ENCODE results near the gene CERK. TPM values are rescaled to one million over a fixed set of nuclear protein-coding genes. Genes with fewer than 3 reads are reported as not detected.

CERK gene
- total and polyA plus RNA-seq, 8 donors: 25.0 to 44.0 (median 40.4) TPM

DNA sequence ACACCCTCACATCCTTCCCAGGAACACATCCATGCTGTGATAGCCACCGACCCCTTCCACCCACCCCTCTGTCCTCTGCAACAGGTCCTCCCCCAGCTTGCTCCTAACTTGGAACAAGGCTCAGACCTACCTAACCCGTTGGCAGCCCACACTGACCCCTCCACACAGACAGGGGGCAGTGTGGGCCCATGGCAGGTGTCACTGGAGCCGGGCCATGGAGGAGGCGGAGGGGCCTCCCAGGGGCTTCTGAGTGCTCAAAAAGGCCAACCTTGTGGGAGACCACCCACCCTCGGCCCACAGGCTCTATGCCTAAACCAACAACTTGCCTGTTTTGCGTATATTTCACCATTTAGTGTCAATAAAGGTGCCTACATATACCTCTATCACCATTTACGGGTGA, 57.0 kb downstream of the CERK start:
- no peaks in the 10 kb centered on the region for H3K9me3 ChIP-seq
- peaks cover 0 to 44% of the 10 kb centered on the region in 2 donors for H3K36me3 ChIP-seq
- DNase-seq (no peak), ATAC-seq (no peak)
- H3K27me3 ChIP-seq: no peaks in the 10 kb centered on the region
- intact Hi-C loops (cut with DNase I): no loop called here
- H3K27ac ChIP-seq: no peak overlapping the region
- TF ChIP-seq, protein P1, sequence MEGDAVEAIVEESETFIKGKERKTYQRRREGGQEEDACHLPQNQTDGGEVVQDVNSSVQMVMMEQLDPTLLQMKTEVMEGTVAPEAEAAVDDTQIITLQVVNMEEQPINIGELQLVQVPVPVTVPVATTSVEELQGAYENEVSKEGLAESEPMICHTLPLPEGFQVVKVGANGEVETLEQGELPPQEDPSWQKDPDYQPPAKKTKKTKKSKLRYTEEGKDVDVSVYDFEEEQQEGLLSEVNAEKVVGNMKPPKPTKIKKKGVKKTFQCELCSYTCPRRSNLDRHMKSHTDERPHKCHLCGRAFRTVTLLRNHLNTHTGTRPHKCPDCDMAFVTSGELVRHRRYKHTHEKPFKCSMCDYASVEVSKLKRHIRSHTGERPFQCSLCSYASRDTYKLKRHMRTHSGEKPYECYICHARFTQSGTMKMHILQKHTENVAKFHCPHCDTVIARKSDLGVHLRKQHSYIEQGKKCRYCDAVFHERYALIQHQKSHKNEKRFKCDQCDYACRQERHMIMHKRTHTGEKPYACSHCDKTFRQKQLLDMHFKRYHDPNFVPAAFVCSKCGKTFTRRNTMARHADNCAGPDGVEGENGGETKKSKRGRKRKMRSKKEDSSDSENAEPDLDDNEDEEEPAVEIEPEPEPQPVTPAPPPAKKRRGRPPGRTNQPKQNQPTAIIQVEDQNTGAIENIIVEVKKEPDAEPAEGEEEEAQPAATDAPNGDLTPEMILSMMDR (IDR thresholded peaks at IDR 0.05): peak in 1 of 2 donors; percentile 38
- H3K4me3 ChIP-seq: no peak overlapping the region
- peaks cover 0 to 30% of the 10 kb centered on the region in 2 donors for H3K4me1 ChIP-seq

DNA sequence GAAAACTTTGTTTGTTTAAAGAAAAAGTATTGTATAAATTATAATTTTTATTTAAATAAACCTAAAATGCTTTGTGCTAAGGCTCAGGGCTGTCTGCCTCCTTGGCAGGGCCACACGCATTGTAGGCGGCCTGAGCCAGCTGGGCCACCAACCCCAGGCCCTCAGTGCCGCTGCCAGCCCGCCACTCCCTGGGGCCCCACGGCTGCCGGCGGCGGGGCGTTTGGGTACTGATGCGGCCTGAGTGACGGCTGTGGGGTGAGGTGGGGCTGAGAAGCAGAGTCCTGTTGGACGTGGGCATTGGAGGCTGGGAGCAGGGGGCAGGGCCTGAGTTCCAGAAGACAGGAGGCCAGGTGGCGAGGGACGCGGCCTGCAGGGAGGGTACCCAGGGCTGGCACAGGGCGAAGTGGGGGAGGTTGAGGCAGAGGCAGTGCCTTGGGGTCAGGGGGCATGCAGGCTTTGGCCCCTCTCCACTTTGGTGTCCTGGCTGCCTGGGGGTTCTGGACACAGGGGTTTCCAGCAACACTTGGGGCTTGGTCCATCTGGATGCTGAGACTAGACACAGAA, 58.3 kb downstream of the CERK start:
- H3K27me3 ChIP-seq: no peaks in the 10 kb centered on the region
- H3K36me3 ChIP-seq: peaks cover 0 to 44% of the 10 kb centered on the region in 2 donors
- DNase-seq (no peak), ATAC-seq (no peak)
- TF ChIP-seq, protein P1 (IDR thresholded peaks at IDR 0.05): no peak
- peaks cover 0 to 18% of the 10 kb centered on the region in 2 donors for H3K4me1 ChIP-seq
- H3K4me3 ChIP-seq: no peak overlapping the region
- H3K27ac ChIP-seq: peak overlapping the region in 1 of 2 donors; percentile 20
- intact Hi-C loops (cut with DNase I): no loop called here
- H3K9me3 ChIP-seq: no peaks in the 10 kb centered on the region

DNA sequence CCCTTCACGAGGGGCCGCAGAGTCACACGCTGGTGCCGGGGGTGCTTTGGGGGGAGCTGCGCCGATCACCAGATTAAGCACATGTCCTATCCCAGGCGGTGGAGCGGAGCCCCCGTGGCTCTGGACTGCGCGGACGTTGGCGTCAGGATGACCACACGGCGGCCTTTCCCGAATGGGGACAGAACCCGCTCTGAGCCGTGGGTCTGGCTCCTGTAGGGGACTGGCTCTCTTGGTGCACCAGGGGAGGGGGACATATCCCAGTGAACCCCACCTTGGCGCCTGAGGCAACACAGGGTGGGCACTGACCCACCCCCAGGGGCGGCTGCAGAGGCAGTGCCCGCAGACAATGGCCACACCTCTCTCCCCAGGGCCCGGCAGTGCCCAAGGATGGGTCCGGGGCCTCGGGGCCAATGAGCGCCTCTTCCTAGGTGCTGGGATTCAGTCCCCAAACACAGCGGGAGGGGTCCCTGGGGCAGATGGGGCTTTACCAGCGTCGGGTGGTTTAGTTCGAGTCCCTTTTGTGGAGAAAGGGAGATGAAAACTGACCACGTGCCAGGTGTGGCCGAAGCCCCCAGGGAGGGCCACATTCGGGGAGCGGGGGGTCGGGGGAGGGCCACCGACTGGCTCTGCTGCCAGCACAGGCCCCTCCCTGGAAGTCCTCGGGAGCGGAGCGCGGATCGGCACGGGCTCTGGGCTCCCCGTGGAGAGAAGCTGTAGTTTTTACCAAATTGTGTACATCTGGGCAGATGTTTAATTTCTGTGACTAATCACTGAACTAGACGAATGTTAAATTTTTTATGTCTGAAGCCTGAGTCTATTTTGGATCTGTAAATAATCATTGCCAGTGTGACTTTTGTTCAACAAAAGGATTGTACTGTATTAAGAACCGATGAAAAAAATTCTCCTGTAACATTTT, 59.0 kb downstream of the CERK start:
- H3K4me1 ChIP-seq: peaks cover 0 to 15% of the 10 kb centered on the region in 2 donors
- H3K9me3 ChIP-seq: no peaks in the 10 kb centered on the region
- ATAC-seq: no peak
- intact Hi-C loops (cut with DNase I): no loop called here
- TF ChIP-seq, protein P1 (IDR thresholded peaks at IDR 0.05): no peak
- no peak for DNase-seq
- H3K36me3 ChIP-seq: peaks cover 0 to 50% of the 10 kb centered on the region in 2 donors
- no peaks in the 10 kb centered on the region for H3K27me3 ChIP-seq
- peak overlapping the region in 1 of 2 donors; percentile 20 for H3K27ac ChIP-seq
- no peak overlapping the region for H3K4me3 ChIP-seq

DNA sequence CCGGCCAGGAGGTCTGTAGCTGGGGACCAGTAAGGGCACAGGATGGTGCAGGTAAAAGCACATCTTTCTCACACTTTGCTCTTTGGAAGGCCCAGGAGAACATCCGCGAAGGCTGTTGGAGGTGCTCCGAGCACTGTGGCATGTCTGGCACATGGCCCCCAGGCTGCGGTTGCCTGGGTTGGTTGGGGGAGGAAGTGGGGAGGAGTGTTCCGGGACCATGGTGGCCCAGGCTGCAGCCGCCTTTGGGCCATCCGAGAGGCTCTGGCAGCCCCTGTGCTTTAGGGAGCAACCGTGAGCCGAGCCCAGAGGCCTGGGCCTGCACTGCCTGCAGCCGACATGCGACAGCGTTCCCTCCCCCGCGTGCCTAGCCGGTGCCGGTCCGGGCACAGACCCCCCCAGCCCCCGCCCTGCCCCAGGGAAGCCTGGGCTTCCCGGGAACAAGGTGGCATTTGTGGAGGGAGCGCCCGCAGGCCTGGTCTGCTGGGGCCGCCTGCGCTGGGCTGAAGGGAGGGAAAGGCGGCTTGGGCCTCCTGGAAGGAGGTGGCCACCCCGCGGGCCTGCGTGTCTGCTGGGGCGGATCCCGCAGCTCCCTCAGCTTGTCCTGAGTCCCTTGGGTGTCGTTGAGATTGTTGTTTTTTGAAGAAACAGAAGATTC, 59.9 kb downstream of the CERK start:
- H3K27ac ChIP-seq: no peak overlapping the region
- no peak overlapping the region for H3K4me3 ChIP-seq
- TF ChIP-seq, protein P1 (IDR thresholded peaks at IDR 0.05): no peak
- H3K36me3 ChIP-seq: peaks cover 0 to 55% of the 10 kb centered on the region in 2 donors
- ATAC-seq (no peak), DNase-seq (no peak)
- no peaks in the 10 kb centered on the region for H3K9me3 ChIP-seq
- intact Hi-C loops (cut with DNase I): no loop called here
- H3K27me3 ChIP-seq: no peaks in the 10 kb centered on the region
- H3K4me1 ChIP-seq: peaks cover 0 to 12% of the 10 kb centered on the region in 2 donors
